Esophagus (tissue), 2 donors: Measurements from ENCODE around the gene INO80D. TPM values are rescaled to one million over a fixed set of nuclear protein-coding genes. Genes with fewer than 3 reads are reported as not detected.
"Not testable (repeated sequence)": the region's sequence is repeated elsewhere in the genome, so short reads cannot be mapped to it uniquely, and the experiment has no call there.

Experiments
- H3K27ac ChIP-seq, 2 donors: one replicate each; pipeline ENCODE4 v1.5.1; 2013; ENCODE audit warnings: low read depth in 2 of 2, mild to moderate bottlenecking in 2 of 2, inconsistent platforms in 1 of 2, low read length in 1 of 2, moderate library complexity in 1 of 2
- H3K27me3 ChIP-seq, 2 donors: one replicate each; pipeline ENCODE4 v1.6.1; 2013; ENCODE audit warnings: low read length in 2 of 2, control low read depth in 1 of 2, mild to moderate bottlenecking in 1 of 2; ENCODE audit not compliant: insufficient read depth in 2 of 2, control insufficient read depth in 1 of 2
- H3K36me3 ChIP-seq, 2 donors: one replicate each; pipeline ENCODE4 v1.6.1; 2013; ENCODE audit warnings: low read length in 1 of 2; ENCODE audit not compliant: control insufficient read depth in 2 of 2, insufficient read depth in 2 of 2
- H3K4me1 ChIP-seq, 2 donors: one replicate each; pipeline ENCODE4 v1.6.1; 2013; ENCODE audit warnings: low read length in 1 of 2; ENCODE audit not compliant: control insufficient read depth in 2 of 2, insufficient read depth in 2 of 2
- H3K4me3 ChIP-seq, 2 donors: one replicate each; pipeline ENCODE4 v1.5.1; 2013; ENCODE audit warnings: low read length in 2 of 2, mild to moderate bottlenecking in 2 of 2, low read depth in 1 of 2, moderate library complexity in 1 of 2
- H3K9me3 ChIP-seq, 2 donors: one replicate each; pipeline ENCODE4 v1.6.1; 2013; ENCODE audit warnings: mild to moderate bottlenecking in 2 of 2, low read depth in 1 of 2, low read length in 1 of 2, moderate library complexity in 1 of 2; ENCODE audit not compliant: control insufficient read depth in 2 of 2, insufficient read depth in 1 of 2
- WGBS, 2 donors: extraction: QIAGEN DNeasy Blood & Tissue Kit; methylation state at CpG; one replicate each; pipeline ENCODE4 v1.1.7; 2013; 5-methylcytosine and 5-hydroxymethylcytosine counted together
- polyA plus RNA-seq, 2 donors: library from polyadenylated mRNA; stranded (reverse); fragments of 200-250 nt; gene quantifications; one replicate each; pipeline ENCODE4 v1.2.3, GENCODE V29; 2013
- donor health status: healthy with polysubstance abuse.
- donor health status: Bipolar disorder and iron deficiency.

The INO80D gene, protein sequence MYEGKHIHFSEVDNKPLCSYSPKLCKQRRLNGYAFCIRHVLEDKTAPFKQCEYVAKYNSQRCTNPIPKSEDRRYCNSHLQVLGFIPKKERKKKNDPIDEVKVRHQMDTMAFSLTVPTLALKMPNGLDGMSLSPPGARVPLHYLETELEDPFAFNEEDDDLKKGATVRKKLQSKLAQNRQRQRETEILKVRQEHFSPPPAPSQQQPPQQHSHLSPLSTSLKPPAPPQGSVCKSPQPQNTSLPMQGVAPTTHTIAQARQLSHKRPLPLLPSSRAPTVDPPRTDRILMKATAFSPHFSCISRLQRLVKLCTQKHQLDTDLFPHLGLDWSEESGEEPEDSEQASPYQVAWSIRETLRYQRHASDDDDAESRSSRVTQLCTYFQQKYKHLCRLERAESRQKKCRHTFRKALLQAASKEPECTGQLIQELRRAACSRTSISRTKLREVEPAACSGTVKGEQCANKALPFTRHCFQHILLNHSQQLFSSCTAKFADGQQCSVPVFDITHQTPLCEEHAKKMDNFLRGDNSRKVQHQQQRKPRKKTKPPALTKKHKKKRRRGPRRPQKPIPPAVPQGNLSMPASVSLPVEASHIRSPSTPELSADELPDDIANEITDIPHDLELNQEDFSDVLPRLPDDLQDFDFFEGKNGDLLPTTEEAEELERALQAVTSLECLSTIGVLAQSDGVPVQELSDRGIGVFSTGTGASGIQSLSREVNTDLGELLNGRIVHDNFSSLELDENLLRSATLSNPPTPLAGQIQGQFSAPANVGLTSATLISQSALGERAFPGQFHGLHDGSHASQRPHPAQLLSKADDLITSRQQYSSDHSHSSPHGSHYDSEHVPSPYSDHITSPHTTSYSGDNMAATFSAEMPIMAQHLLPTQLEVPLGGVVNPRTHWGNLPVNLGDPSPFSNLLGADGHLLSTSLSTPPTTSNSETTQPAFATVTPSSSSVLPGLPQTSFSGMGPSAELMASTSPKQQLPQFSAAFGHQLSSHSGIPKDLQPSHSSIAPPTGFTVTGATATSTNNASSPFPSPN
- polyA plus RNA-seq: 1 to 10 TPM; 1.7 to 3.4 TPM

DNA sequence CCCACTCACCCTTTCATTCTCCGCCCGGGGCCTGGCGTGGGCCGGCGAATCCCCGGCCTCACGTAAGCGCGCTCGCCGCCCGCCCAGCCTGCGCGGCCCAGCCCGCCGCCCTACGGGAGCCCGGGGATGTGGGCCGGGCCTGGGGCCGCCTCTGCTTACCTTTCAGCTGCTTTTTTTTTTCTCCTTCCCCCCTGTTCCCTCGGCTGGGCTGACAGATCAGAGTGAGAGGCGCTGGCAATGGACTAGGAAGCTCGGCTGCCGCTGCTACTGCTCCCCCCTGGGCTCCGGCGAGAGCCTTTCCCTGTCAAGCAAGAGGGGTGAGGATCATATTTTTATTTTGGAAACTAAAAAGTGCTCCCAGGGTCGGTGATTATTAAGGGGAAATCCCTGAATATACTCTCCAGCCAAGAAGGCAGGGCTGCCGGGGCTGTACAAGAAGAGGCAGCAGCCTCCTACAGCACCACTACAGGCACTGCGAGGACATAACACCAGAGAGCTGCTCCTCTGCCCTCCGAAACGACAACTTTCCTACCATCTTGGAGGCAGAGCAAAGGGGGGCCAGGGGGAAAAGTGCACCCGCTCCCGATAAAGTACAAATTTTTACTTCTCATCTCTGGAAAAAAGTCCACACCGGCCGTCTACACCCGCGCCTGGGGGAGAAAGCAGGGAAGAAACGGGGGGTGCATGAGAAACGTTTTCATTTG, at the start of gene INO80D:
Gene INO80D (minus strand): TSS at position 433 of the 704 bp plus-strand sequence. CDS start 23,158 bp downstream, outside the sequence.
- H3K27ac ChIP-seq: peak within 1 kb of the TSS; percentile 89 to 99
- H3K4me3 ChIP-seq: peak within 1 kb of the TSS; percentile 58 to 99
- WGBS, 2 donors: 0 to 1% methylated on average over 39 of the region's 39 CpGs
- no peaks in the 10 kb centered on the region for H3K27me3 ChIP-seq
- no peaks in the 10 kb centered on the region for H3K9me3 ChIP-seq
- peaks cover 0 to 2% of the 10 kb centered on the region in 2 donors for H3K36me3 ChIP-seq
- no peaks in the 10 kb centered on the region for H3K4me1 ChIP-seq

DNA sequence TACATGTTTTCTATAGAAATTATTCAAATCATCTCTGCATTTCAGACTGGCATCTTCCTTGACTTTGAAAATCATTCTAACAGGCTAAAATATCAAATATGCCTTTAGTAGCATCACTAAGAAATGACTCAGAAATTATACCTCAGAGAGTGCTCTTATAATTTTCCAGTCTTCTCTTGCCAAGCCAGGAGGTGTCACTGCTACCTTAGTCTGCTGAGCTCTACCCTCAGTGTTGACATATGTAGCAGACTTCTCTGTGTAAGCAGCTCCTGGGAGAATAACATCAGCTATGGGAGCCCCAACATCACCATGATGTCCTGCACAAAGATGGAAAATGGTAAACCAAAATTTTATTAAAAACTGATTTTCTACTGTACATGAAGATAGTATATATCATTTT, 41.7 kb upstream of the INO80D start:
- no peaks in the 10 kb centered on the region for H3K27me3 ChIP-seq
- no peak overlapping the region for H3K27ac ChIP-seq
- no peak overlapping the region for H3K4me3 ChIP-seq
- no peaks in the 10 kb centered on the region for H3K9me3 ChIP-seq
- H3K4me1 ChIP-seq: no peaks in the 10 kb centered on the region
- H3K36me3 ChIP-seq: peaks cover 3 to 7% of the 10 kb centered on the region in 2 donors

DNA sequence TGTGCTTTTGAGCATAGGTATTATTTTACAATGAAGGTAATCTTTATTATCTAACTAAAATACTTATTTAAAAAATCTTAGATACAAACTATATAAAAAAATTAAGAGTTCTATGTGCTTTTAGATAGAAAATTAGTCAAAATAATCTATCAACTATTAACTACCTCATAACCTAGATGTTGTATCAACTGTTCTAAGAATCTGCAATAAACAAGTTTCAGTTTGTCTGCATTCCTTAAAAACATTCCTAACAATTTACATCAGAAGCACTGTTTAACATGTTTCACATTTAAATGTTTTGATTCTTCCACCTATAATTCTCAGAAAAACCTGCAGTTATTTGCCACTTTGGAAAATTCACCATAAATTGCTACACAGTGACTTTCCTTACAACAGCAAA, 39.9 kb upstream of the INO80D start:
- Histone ChIP-seq H3K9me3 (no peaks in the 10 kb centered on the region), H3K27me3 (no peaks in the 10 kb centered on the region), H3K36me3 (peaks cover 0 to 9% of the 10 kb centered on the region in 2 donors), H3K4me3 (no peak overlapping the region), H3K4me1 (no peaks in the 10 kb centered on the region), H3K27ac (no peak overlapping the region)

DNA sequence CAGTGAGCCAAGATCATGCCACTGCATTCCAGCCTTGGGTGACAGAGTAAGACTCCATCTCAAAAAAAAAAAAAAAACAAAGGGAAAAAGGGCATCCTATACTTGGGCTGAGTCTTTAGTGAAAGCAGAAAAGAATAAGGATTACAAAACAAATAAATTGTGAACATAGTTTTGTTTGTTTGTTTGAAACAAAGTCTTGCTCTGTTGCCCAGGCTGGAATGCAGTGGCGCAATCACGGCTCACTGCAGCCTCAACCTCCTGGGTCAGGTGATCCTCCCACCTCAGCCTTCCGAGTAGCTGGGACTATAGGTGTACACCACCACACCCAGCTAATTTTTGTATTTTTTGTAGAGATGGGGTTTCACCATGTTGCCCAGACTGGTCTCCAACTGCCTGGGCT, 36.6 kb upstream of the INO80D start:
- H3K4me3 ChIP-seq, H3K27me3 ChIP-seq, H3K4me1 ChIP-seq, H3K9me3 ChIP-seq, H3K27ac ChIP-seq: not testable (repeated sequence)
- H3K36me3 ChIP-seq: peaks cover 0 to 11% of the 10 kb centered on the region in 2 donors
- WGBS, 2 donors: 95 to 100% methylated on average over 3 of the region's 3 CpGs

DNA sequence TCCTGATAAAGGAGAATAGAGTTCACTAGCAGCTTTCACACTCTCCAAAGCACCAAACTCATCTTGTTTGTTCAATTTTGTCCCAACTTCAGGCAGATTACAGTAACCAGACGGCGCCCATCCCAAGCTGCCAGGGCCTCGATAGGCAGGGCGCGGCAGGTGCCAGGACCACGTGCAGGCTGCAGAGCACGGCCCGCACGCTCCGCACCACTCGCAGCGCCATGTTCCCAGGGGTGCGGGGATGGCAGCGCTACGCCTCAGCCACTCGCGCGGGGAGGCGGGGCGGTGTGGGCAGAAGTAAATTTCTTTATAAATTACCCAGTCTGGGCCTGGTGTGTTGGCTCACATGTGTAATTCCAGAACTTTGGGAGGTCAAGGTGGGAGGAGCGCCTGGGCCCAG, 30.3 kb upstream of the INO80D start:
- no peak overlapping the region for H3K4me3 ChIP-seq
- H3K4me1 ChIP-seq: no peaks in the 10 kb centered on the region
- no peaks in the 10 kb centered on the region for H3K27me3 ChIP-seq
- WGBS, 2 donors: 95 to 97% methylated on average over 21 of the region's 21 CpGs
- no peak overlapping the region for H3K27ac ChIP-seq
- H3K9me3 ChIP-seq: no peaks in the 10 kb centered on the region
- H3K36me3 ChIP-seq: peaks cover 0 to 5% of the 10 kb centered on the region in 2 donors

DNA sequence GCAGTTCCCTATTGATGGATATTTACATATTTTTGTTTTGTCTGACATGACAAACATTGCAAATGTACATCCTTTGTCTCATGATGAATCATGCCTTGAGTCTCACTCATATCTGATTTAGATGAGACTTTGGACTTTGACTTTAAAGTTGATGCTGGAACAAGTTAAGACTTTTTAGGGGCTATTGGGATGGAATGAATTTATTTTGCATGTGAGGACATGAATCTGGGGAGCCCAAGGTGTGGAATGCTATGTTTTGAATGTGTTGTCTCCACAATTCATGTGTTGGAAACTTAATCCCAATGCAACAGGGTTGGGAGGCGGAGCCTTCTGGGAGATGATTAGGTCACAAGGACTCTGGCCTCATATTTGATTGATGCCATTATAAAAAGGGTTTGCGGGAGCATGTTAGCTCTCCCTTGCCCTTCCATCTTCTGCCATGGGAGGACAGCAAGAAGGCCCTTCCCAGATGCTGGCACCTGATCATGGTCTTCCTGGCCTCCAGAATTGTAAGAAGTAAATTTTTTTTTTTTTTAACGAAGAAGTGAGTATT, 29.1 kb upstream of the INO80D start:
- no peak overlapping the region for H3K4me3 ChIP-seq
- H3K27ac ChIP-seq: no peak overlapping the region
- no peaks in the 10 kb centered on the region for H3K4me1 ChIP-seq
- WGBS, 2 donors: 89 to 93% methylated on average over 3 of the region's 3 CpGs
- no peaks in the 10 kb centered on the region for H3K9me3 ChIP-seq
- H3K36me3 ChIP-seq: peaks cover 0 to 5% of the 10 kb centered on the region in 2 donors
- H3K27me3 ChIP-seq: no peaks in the 10 kb centered on the region

DNA sequence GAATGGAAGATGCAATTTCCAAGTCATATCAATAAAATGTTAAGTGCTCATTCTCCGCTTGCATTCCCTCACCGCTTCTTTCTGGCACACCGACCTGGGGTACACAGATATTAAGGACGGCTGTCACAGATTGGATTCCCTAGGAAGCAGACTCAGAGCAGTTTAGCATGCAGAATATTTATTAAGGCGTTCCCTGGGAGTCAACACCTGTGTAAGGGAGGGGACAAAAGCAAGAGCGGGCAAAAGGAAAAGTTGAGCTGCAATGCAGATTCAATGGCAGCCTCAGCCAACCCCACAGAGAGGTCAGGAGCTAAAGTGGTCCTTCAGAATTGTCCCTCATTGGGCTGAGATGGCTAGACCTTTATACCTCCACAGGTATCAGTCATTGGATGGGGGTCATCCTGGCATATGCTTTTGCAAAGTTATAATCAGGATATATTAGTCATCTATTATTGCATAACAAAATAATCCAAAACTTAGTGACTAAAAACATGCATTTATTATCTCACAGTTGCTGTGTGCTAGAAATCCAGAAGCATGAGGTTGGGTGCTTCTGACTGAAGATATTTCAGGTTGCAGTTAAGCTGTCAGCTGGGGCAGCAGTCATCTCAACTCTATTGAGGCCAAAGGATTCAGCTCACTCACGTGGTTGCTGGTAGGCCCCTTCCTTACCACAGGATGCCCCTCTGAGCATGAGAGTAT, 27.0 kb upstream of the INO80D start:
- H3K4me3 ChIP-seq: no peak overlapping the region
- H3K27ac ChIP-seq: no peak overlapping the region
- peaks cover 0 to 2% of the 10 kb centered on the region in 2 donors for H3K36me3 ChIP-seq
- WGBS, 2 donors: 91 to 95% methylated on average over 7 of the region's 7 CpGs
- H3K4me1 ChIP-seq: no peaks in the 10 kb centered on the region
- no peaks in the 10 kb centered on the region for H3K27me3 ChIP-seq
- H3K9me3 ChIP-seq: no peaks in the 10 kb centered on the region

DNA sequence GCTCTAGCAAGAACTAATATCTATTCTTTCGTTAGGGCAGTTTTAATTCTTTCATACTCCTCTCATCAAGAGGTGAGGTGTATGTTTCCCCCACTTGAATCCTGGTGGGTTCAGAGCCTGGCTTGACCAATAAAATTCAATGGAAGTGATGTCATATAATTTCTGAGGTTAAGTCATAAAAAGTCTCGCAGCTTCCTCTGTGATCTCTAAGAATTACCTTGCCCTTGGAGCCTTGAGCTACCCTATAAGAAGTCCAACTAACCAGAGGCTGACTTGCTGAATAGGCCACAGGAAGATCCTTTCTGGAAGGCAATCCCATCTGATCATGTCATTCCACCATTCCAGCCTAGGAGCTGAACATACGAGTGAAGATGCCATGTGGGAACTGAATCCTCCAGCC, 26.1 kb upstream of the INO80D start:
- Histone ChIP-seq H3K4me3 (no peak overlapping the region), H3K36me3 (peaks cover 0 to 2% of the 10 kb centered on the region in 2 donors), H3K27ac (no peak overlapping the region), H3K27me3 (no peaks in the 10 kb centered on the region), H3K4me1 (no peaks in the 10 kb centered on the region), H3K9me3 (no peaks in the 10 kb centered on the region)
- WGBS, 2 donors: 94 to 95% methylated on average over 3 of the region's 3 CpGs
